ENCODE measurements around the gene ATP8A2.

GRCh38 chr13:25796474-25796873, 424.7 kb downstream of the ATP8A2 start:
- TF ChIP-seq CTCF (IDR thresholded peaks at IDR 0.05; ENCODE audit: poor library complexity, severe bottlenecking) (no peak), TAF1 (IDR thresholded peaks at IDR 0.05; ENCODE audit: low read depth) (no peak), MXI1 (conservative IDR thresholded peaks at IDR 0.05; ENCODE audit: poor library complexity, severe bottlenecking) (no peak), RAD21 (conservative IDR thresholded peaks at IDR 0.05) (no peak), EP300 (conservative IDR thresholded peaks at IDR 0.05; ENCODE audit: poor library complexity, severe bottlenecking) (no peak), POLR2AphosphoS5 (IDR thresholded peaks at IDR 0.05) (no peak)
